ENCODE data around the gene VPS25. TPM values are rescaled to one million over a fixed set of nuclear protein-coding genes. Genes with fewer than 3 reads are reported as not detected.

VPS25 gene
- polyA plus RNA-seq, 1 donor from 2014 or later = 133 TPM

GRCh38 chr17:42819939-42820535, 46.8 kb downstream of the VPS25 start:
- TF ChIP-seq SMC3 (conservative IDR thresholded peaks at IDR 0.05; ENCODE audit: poor library complexity) (no peak), CTCF (IDR thresholded peaks at IDR 0.05; ENCODE audit: poor library complexity, severe bottlenecking) (peak; percentile 57)
- Histone ChIP-seq H2AFZ (ENCODE audit: low read depth, low read length) (no peak overlapping the region), H3K36me3 (ENCODE audit: insufficient read depth, low read length) (no peaks in the 10 kb centered on the region), H3K9me3 (ENCODE audit: low read length) (no peaks in the 10 kb centered on the region), H3K4me3 (ENCODE audit: low read length) (no peak overlapping the region), H3F3A (ENCODE audit: insufficient read depth, low read length, poor library complexity, severe bottlenecking) (no peaks in the 10 kb centered on the region), H3K4me2 (ENCODE audit: low read length) (no peak overlapping the region), H3K27me3 (ENCODE audit: insufficient read depth, low read depth, low read length) (no peaks in the 10 kb centered on the region), H3K27ac (ENCODE audit: low read length) (no peak overlapping the region), H3K79me2 (replicated peaks; ENCODE audit: insufficient read depth, low read length) (peaks cover 12% of the 10 kb centered on the region), H3K9me2 (ENCODE audit: insufficient read depth, low read length) (no peaks in the 10 kb centered on the region), H4K20me1 (ENCODE audit: insufficient read depth) (no peaks in the 10 kb centered on the region), H3K9ac (ENCODE audit: low read length) (no peak overlapping the region)

DNA sequence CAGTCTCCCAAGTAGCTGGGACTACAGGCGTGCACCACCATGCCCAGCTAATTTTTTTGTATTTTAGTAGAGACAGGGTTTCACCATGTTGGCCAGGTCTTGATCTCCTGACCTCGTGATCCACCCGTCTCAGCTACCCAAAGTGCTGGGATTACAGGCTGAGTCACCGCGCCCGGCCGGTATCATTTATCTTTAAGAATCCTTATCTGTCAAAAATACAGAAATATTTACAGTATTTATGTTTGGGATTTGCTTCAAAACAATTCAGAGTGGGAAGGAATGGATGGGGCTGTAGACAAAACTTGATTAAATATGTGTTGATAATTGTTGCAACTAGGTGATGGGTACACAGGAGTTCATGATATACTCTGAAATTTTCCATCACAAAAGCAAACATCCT, 47.9 kb downstream of the VPS25 start:
- H3K4me3 ChIP-seq (ENCODE audit: low read length) = no peak overlapping the region
- H4K20me1 ChIP-seq (ENCODE audit: insufficient read depth) = no peaks in the 10 kb centered on the region
- no peaks in the 10 kb centered on the region for H3K9me2 ChIP-seq (ENCODE audit: insufficient read depth, low read length)
- no peak overlapping the region for H3K27ac ChIP-seq (ENCODE audit: low read length)
- no peak overlapping the region for H2AFZ ChIP-seq (ENCODE audit: low read depth, low read length)
- TF ChIP-seq RAD21 (conservative IDR thresholded peaks at IDR 0.05) = no peak
- no peak for TF ChIP-seq EZH2 (IDR thresholded peaks at IDR 0.05; ENCODE audit: borderline replicate concordance, insufficient read depth, low read length, poor library complexity, severe bottlenecking)
- TF ChIP-seq TAF1 (IDR thresholded peaks at IDR 0.05; ENCODE audit: low read depth) = no peak
- TF ChIP-seq EP300 (conservative IDR thresholded peaks at IDR 0.05; ENCODE audit: poor library complexity, severe bottlenecking) = no peak
- no peak for TF ChIP-seq POLR2AphosphoS5 (IDR thresholded peaks at IDR 0.05)
- TF ChIP-seq CTCF (IDR thresholded peaks at IDR 0.05; ENCODE audit: poor library complexity, severe bottlenecking) = no peak
- no peak for TF ChIP-seq SMC3 (conservative IDR thresholded peaks at IDR 0.05; ENCODE audit: poor library complexity)
- peaks cover 12% of the 10 kb centered on the region for H3K79me2 ChIP-seq (replicated peaks; ENCODE audit: insufficient read depth, low read length)
- no peaks in the 10 kb centered on the region for H3K36me3 ChIP-seq (ENCODE audit: insufficient read depth, low read length)
- no peak overlapping the region for H3K4me2 ChIP-seq (ENCODE audit: low read length)
- no peaks in the 10 kb centered on the region for H3K27me3 ChIP-seq (ENCODE audit: insufficient read depth, low read depth, low read length)
- no peak overlapping the region for H3K9ac ChIP-seq (ENCODE audit: low read length)
- H3F3A ChIP-seq (ENCODE audit: insufficient read depth, low read length, poor library complexity, severe bottlenecking) = no peaks in the 10 kb centered on the region
- H3K9me3 ChIP-seq (ENCODE audit: low read length) = no peaks in the 10 kb centered on the region

DNA sequence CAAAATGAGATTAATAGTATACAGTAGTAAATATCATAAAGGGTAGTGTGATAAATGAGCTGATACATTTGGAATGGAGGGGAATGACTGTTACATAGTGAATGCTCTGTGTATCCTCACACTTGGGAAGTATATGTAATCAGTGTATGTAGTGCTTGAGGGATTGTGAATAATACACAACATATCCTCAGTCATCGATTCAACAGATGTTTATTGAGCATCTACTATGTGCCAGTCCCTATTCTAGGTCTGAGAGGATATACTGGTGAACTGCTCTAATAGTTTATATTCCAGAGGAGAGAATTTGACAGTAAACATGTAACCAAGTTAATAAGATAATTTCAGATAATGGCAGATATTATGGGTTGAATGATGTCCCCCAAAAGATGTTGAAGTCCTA, 54.2 kb downstream of the VPS25 start:
- H3K9me2 ChIP-seq (ENCODE audit: insufficient read depth, low read length) = no peaks in the 10 kb centered on the region
- H3K4me2 ChIP-seq (ENCODE audit: low read length) = no peak overlapping the region
- no peak overlapping the region for H3K4me3 ChIP-seq (ENCODE audit: low read length)
- TF ChIP-seq SMC3 (conservative IDR thresholded peaks at IDR 0.05; ENCODE audit: poor library complexity) = no peak
- H3K9me3 ChIP-seq (ENCODE audit: low read length) = no peaks in the 10 kb centered on the region
- H4K20me1 ChIP-seq (ENCODE audit: insufficient read depth) = no peaks in the 10 kb centered on the region
- no peaks in the 10 kb centered on the region for H3F3A ChIP-seq (ENCODE audit: insufficient read depth, low read length, poor library complexity, severe bottlenecking)
- H3K79me2 ChIP-seq (replicated peaks; ENCODE audit: insufficient read depth, low read length) = peaks cover 12% of the 10 kb centered on the region
- H3K36me3 ChIP-seq (ENCODE audit: insufficient read depth, low read length) = no peaks in the 10 kb centered on the region
- H3K27ac ChIP-seq (ENCODE audit: low read length) = no peak overlapping the region
- H2AFZ ChIP-seq (ENCODE audit: low read depth, low read length) = no peak overlapping the region
- no peaks in the 10 kb centered on the region for H3K27me3 ChIP-seq (ENCODE audit: insufficient read depth, low read depth, low read length)
- H3K9ac ChIP-seq (ENCODE audit: low read length) = no peak overlapping the region

Small RNA genes lying within 50 kb of the gene (small RNA-seq; reads per million reads assigned to genes)
- gene HMGN2P15 (0 reads per million in 3 experiments), gene MIR6781 (0 to 0.33 (median 0) reads per million in 3 experiments)

Other genes starting within 250 kb of the VPS25 start
- 12.1 and 17.1 TPM in 2 replicates for gene NAGLU, start 237.2 kb upstream of the VPS25 start, polyA plus RNA-seq
- 1.0 and 2.1 TPM in 2 replicates for gene HSD17B1, start 220.5 kb upstream of the VPS25 start, polyA plus RNA-seq
- gene COASY, start 211.3 kb upstream of the VPS25 start, polyA plus RNA-seq = 8.2 and 10.1 TPM in 2 replicates
- 35.7 and 47.2 TPM in 2 replicates for gene MLX, start 206.3 kb upstream of the VPS25 start, polyA plus RNA-seq
- 22.5 and 36.2 TPM in 2 replicates for gene PSMC3IP, start 195.7 kb upstream of the VPS25 start, polyA plus RNA-seq
- 30.1 and 34.6 TPM in 2 replicates for gene RETREG3, start 164.1 kb upstream of the VPS25 start, polyA plus RNA-seq
- 14.2 and 22.3 TPM in 2 replicates for gene TUBG1, start 163.8 kb upstream of the VPS25 start, polyA plus RNA-seq
- 24.9 and 28.9 TPM in 2 replicates for gene TUBG2, start 114.2 kb upstream of the VPS25 start, polyA plus RNA-seq
- gene PLEKHH3, start 96.5 kb upstream of the VPS25 start, polyA plus RNA-seq = 18.4 and 20.2 TPM in 2 replicates
- gene CCR10, start 91.6 kb upstream of the VPS25 start, polyA plus RNA-seq = 3.1 and 5.1 TPM in 2 replicates
- 21.9 and 23.9 TPM in 2 replicates for gene CNTNAP1, start 90.9 kb upstream of the VPS25 start, polyA plus RNA-seq
- 52.5 and 68.3 TPM in 2 replicates for gene EZH1, start 28.4 kb upstream of the VPS25 start, polyA plus RNA-seq
- 0.96 and 2.1 TPM in 2 replicates for gene RAMP2, start 12.2 kb upstream of the VPS25 start, polyA plus RNA-seq
- 0.10 TPM in 1 of 2 replicates, not detected in the other for gene WNK4, start 7.2 kb downstream of the VPS25 start, polyA plus RNA-seq
- 222 and 234 TPM in 2 replicates for gene COA3, start 25.3 kb downstream of the VPS25 start, polyA plus RNA-seq
- gene CNTD1, start 25.4 kb downstream of the VPS25 start, polyA plus RNA-seq = 0.21 and 1.2 TPM in 2 replicates
- 74.7 and 87.7 TPM in 2 replicates for gene BECN1, start 50.8 kb downstream of the VPS25 start, polyA plus RNA-seq
- 56.6 and 67.0 TPM in 2 replicates for gene PSME3, start 59.9 kb downstream of the VPS25 start, polyA plus RNA-seq
- 1.8 and 2.8 TPM in 2 replicates for gene AOC2, start 71.1 kb downstream of the VPS25 start, polyA plus RNA-seq
- gene AOC3, start 77.8 kb downstream of the VPS25 start, polyA plus RNA-seq = 0.35 and 0.54 TPM in 2 replicates
- not detected in 2 replicates for gene G6PC1, start 127.3 kb downstream of the VPS25 start, polyA plus RNA-seq
- gene AARSD1, start 191.0 kb downstream of the VPS25 start, polyA plus RNA-seq = 52.0 and 64.2 TPM in 2 replicates
- gene PTGES3L, start 206.6 kb downstream of the VPS25 start, polyA plus RNA-seq = 5.8 and 7.8 TPM in 2 replicates
- 15.1 and 16.3 TPM in 2 replicates for gene RUNDC1, start 207.1 kb downstream of the VPS25 start, polyA plus RNA-seq
- 1,167 and 1,178 TPM in 2 replicates for gene RPL27, start 225.0 kb downstream of the VPS25 start, polyA plus RNA-seq
- not detected in 2 replicates for gene IFI35, start 233.3 kb downstream of the VPS25 start, polyA plus RNA-seq
- 151 and 193 TPM in 2 replicates for gene VAT1, start 248.9 kb downstream of the VPS25 start, polyA plus RNA-seq